HG03469 (cell line): ENCODE results near the gene MYRF.

Source experiments
- ATAC-seq: cut with Tn5 transposase; IDR thresholded peaks from one replicate; pipeline ENCODE4 v1.9.1; 2021; ENCODE audit warnings: mild to moderate bottlenecking, moderate library complexity, moderate number of reproducible peaks; ENCODE audit not compliant: unreplicated experiment

The MYRF gene

GRCh38 chr11:61738776-61739175 lies 13.7 kb upstream of the MYRF start:
- no peak for ATAC-seq

- ATAC-seq, result no peak
These were observed 13.0 kb upstream of the MYRF start for GRCh38 chr11:61739413-61739812.

GRCh38 chr11:61739966-61740365 lies 12.5 kb upstream of the MYRF start:
- ATAC-seq, result no peak

GRCh38 chr11:61742391-61742790 lies 10.0 kb upstream of the MYRF start:
- no peak for ATAC-seq

- ATAC-seq, result no peak
These were observed 8.8 kb upstream of the MYRF start for GRCh38 chr11:61743486-61744095.

GRCh38 chr11:61744181-61744580 lies 8.3 kb upstream of the MYRF start:
- no peak for ATAC-seq

- ATAC-seq, result no peak
These were observed 7.8 kb upstream of the MYRF start for GRCh38 chr11:61744609-61745156.

- no peak for ATAC-seq
These were observed 6.5 kb upstream of the MYRF start for GRCh38 chr11:61745781-61746441.

- ATAC-seq, result no peak
These were observed 5.8 kb upstream of the MYRF start for GRCh38 chr11:61746442-61747191.

GRCh38 chr11:61747192-61747966 lies 5.1 kb upstream of the MYRF start:
- no peak for ATAC-seq

- no peak for ATAC-seq
These were observed 4.5 kb upstream of the MYRF start for GRCh38 chr11:61747967-61748285.

GRCh38 chr11:61749591-61750217 lies 2.7 kb upstream of the MYRF start:
- ATAC-seq, result no peak

GRCh38 chr11:61750631-61751273 lies 1.7 kb upstream of the MYRF start:
- ATAC-seq, result no peak

GRCh38 chr11:61751384-61751783 lies 1.1 kb upstream of the MYRF start:
- no peak for ATAC-seq

- no peak for ATAC-seq
These were observed 587 bp downstream of the MYRF start for GRCh38 chr11:61752925-61753521.

GRCh38 chr11:61753672-61754071 lies 1.2 kb downstream of the MYRF start:
- no peak for ATAC-seq

GRCh38 chr11:61754534-61755482 lies 2.4 kb downstream of the MYRF start:
- no peak for ATAC-seq

- no peak for ATAC-seq
These were observed 3.7 kb downstream of the MYRF start for GRCh38 chr11:61756147-61756451.
